NCI-H82 (cell line): ENCODE results near the gene HOXB1.
"Not testable (repeated sequence)": the region's sequence is repeated elsewhere in the genome, so short reads cannot be mapped to it uniquely, and the experiment has no call there.

Experiments used
- DNase-seq: peaks from one replicate; lab custom pipeline; 2025; lab: John Stamatoyannopoulos, UW

Gene HOXB1

DNA sequence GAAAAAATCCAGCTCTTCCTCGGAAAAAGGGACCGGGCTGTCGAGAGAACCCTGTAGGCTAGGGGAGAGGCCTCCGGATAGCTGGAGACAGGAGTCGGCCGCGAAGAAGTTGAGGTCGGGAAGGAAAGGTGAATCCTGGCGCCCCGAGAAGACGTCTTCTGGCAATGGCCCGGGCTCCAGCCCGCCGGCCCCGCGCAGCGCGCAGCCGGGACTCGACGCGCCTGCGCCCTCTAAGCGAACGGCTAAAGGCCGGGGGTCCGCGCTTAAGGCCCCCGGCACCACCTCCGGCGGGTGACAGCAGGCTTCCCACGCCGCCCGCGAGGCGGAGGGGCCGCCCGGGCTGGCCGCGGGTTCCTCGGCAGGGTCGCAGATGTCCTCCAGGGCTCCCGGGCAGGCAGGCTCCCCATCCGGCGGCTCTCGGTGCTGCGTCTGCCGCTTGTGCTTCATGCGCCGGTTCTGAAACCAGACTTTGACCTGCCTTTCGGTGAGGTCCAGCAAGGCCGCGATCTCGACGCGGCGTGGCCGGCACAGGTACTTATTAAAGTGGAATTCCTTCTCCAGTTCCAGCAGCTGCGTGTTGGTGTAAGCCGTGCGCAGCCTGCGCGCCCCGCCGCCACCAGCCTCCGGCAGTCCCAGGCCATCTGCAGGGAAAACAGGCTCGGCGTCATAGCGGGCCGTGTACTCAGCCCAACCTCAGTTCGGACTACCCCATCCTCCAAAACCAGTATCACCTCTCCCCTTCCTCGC, 12.5 kb upstream of the HOXB1 start:
- DNase-seq, result no peak

DNA sequence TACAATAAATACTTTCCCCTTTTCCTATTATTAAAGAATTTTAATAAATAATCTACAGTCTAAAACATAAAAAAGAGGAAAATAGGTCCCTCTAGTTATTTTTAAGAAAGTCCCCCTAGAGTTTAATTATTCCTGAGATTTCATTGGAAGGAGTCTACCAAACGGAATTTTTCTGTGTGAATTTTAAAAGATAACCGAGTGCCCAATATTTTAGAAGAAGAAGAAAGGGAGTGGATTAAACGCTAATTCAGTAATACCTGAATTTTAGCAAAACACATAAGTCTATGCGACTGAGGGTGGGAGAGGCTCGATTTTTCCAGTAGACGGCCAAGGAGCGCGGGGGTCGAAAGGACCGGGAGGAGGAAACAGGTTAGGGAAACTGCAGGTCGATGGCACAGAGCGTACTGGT, 11.9 kb upstream of the HOXB1 start:
- no peak for DNase-seq

DNA sequence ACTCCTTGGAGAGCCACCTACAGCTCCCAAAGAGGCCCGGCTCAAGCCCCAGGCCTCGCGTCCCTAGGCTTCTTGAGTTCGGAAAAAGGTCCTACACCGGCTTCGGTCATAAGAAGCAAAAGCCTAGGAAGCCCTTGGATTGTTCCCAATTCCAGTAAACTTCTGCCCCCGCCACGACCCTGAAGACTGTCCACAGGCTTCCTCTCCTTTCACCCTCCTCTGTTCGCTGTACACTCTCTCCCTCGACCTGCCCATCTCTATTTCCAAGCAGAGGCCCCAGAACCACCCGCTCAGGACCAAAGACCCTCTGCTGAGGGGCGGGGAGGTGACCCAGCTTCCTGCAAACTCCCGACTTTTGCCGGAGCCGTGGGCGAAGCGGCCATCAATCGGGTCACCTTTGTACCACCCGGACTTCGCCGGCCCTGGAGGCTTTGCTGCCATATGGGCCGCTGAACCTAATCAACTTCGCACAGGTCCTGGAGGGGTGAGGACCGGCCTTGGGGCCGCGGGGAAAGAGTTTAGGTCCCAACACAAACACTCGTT, 11.4 kb upstream of the HOXB1 start:
- DNase-seq, result no peak

DNA sequence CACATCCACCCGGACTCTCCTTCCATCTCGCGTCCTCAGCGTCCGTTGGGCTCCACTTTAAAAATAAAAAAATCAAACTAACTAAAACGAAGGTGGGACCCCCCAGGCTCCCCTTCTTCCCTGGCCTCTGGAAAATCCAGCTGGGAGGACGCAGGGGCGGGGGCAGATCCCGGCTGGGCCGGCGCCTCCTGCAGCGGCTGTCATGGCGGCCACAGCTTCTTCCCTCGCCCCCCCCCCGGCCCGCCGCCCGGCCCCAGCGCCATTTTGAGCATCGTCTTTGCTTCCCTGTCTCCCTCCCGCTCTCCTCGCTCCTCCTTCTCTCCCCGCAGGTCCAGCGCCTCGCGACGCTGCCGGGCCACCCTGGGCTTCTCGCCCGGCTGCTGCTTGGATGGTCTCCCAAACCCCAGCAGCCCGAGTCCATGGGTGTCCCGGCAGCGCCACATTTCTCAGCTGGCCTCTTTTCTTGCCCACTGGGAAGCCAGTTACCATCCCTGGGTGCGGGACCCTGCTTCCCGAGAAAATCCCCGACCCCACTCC, 10.8 kb upstream of the HOXB1 start:
- no peak for DNase-seq

DNA sequence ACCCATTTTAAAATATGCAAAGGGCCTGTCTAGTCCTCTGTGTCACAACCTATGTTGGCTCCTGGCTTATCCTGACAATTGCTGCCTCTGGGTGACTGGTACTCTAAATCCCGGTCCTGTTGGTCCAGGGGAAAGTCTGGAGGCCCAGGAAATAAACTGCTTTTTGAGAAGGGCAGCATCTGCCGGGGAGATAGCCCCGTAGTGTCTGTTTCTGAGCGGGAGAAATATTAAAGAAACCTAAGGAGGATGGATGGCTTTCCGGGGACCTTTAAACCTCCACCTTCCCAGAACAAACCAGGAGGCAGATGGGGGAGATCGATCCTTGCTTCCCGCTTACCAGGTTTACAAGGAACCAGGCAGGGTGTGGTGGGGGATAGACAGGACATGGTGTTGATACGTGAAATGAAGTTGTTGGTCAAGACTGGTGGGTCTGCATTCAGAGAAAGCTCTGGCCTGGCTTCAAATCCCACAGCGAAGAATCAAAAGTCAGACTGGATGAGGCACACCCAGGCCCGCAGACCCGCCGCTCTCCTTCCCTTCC, 10.3 kb upstream of the HOXB1 start:
- DNase-seq, result no peak

DNA sequence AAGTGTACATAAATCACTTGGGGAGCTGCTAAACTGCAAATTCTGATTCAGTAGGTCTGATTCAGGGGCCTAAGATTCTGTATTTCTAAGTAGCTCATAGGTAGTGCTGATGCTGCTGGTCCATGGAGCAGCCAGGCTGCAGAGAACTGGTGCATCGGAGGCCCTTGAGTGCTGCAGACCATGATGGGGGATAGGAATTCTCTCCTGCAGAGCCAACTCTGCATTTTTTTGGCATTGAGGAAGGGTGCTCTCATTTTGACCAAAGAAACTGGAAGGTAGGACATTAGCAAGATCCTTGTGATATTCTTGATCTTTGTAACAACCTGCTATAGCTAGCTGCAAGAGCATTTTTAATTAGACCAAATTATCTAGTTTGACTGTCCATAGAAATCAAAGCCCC, 9.4 kb upstream of the HOXB1 start:
- DNase-seq, result no peak

DNA sequence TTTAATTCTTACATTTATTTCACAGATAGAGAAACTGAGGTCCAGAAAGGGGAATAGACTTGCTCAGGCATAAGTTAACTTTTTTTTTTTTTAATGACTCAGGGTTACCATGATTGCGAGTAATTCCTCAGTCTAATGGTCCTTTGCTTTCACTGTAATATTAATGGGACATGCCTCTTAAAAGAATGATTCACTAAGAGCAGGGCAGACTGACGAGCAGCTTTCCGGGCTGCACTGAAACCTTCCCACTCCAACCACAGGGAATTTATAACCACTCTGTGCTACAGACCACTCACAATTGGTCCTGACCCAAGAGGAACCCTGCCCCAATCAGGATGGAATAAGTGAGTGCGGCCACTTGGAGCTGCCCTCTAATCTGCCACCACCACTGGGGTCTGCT, 8.4 kb upstream of the HOXB1 start:
- DNase-seq, result no peak

DNA sequence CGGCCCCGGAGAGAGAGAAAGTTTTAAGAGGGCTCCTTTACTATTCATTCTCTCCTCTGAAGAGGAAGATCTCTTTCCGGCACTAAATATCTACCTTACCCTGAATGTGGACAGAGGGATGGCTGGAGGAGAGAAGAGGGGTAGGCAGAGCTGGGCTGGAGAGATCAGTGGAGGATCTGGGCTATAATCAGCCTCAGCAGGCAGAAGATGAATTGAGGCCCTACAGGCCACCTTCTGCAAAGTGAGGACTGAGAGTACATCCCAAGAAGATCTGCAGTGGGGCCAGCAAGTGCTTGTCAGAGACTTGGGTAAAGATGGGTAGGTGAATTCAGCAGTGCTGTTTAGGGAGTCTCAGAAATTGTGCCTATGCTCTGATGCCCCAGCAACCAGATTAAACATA, 6.5 kb upstream of the HOXB1 start:
- DNase-seq, result no peak

DNA sequence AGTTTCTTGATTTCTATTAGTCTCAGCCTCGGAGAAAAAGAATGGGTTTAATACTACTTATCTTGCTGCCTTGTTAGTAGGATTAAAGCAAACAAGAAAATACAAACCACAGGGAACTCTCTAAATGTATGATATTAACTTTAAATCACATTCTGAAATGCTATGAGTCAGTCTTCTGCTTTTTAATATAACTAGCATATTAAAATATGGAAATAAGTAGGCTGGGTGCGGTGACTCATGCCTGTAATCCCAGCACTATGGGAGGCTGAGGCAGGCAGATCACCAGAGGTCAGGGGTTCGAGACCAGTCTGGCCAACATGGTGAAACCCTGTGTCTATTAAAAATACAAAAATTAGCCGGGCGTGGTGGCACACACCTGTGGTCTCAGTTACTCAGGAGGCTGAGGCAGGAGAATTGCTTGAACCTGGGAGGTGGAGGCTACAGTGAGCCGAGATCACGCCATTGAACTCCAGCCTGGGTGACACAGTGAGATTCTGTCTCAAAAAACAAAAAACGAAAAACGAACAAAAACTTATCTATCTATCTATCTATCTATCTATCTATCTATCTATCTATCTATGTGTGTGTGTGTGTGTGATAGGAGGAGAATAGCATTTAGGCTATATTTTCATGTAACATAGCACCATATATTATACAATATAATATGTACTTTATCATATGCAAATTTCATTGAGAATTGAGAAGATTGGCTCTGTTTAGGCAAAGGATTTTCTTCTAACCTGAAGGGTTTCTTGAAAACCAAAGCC, 5.2 kb upstream of the HOXB1 start:
- DNase-seq, result not testable (repeated sequence)

DNA sequence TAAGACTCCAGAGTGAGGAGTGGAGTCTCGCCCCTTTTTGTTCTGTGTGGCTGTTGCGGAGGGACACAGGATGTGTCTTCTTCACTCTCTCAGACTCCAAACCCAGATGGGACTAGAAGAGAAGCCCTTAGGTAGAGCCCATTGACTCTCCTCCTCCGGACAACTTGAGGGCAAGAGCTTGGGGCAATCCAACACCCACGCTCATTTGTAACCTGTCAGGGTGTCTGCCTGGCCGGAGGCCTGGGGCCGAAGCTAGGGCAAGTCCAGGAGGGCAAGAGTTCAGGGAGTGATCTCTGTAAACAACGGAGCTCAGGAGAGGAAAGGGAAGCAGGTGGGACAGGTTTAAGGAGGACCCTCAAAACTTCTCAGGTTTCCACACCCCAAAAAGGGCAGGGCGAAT, 1.4 kb upstream of the HOXB1 start:
- DNase-seq, result no peak

DNA sequence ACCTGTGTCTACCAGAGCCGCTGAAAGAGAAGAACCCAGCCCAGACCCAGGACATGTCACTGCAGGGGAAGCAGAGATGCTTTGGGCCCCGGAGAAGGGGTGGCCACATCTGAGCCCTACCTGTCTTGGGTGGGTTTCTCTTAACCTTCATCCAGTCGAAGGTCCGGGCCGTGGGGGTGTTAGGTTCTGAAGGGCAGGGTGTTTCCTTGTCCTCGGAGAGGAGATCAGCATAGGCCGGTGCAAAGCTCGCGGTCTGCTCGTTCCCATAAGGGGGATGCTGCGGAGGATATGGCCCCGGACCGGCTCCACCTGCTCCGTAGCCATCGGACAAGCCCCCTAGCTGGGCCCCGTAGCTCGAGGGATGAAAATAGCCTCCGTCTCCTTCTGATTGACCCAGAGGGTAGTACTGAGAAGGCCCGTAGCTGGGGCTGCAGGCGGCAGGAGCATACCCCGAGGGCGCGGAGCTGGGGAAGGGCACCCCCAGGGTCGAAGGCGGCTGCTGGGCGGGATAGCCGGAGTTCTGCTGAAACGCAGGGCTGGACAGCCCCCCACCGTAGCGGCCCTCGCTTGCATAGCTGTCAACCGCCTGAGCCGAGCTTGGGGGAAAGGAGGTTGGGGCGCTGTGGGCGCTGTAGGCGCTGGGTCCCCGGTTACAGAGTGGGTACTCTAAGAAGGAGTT, 464 bp downstream of the HOXB1 start:
- DNase-seq, result no peak

DNA sequence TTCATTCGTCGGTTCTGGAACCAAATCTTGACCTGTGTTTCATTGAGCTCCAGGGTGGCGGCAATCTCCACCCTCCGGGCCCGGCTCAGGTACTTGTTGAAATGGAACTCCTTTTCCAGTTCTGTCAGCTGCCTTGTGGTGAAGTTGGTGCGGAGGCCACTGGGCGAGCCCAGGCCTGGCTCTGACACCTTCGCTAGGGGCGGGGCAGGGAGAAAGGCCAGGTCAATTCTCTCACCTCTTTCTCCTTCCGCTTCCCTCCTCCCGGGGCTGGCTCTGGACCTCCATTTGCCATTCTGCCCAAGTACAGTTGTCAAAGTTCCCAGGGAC, 1.2 kb downstream of the HOXB1 start:
- no peak for DNase-seq

DNA sequence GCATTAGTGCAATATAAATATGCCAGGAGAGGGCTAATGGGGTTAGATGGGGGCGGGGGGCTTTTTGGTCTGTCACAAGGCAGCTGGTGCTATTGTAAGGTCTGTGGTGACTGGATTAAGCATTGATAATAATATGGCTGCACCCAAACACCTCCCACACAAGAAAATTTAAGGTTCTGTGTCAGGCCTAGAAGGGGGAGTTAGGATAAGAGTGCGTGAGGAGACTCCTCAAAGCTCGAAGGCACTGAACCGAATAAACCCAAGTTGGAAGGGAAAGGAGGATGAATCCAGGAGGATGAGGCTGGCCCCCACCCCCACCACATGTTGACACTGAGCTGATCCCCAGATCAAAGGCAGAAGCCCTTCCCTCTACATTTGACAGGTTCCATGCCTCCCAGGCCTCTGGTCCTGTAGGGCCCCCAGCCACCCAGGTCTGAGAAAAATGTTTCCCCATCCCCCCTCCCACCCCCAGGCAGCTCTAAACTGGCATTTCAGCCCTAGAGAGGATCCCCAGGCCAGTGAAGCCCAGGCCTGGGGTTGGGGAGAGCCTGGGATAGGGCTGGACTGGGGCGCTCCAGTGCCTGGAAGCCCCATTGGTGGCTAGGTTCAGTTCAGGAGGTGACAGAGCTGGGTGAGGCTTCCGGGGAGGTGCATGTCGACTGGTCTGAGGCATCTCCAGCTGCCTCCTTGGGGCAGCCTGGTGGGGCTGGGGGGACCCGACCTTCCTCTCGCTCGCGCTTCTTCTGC, 1.7 kb downstream of the HOXB1 start:
- DNase-seq, result no peak

DNA sequence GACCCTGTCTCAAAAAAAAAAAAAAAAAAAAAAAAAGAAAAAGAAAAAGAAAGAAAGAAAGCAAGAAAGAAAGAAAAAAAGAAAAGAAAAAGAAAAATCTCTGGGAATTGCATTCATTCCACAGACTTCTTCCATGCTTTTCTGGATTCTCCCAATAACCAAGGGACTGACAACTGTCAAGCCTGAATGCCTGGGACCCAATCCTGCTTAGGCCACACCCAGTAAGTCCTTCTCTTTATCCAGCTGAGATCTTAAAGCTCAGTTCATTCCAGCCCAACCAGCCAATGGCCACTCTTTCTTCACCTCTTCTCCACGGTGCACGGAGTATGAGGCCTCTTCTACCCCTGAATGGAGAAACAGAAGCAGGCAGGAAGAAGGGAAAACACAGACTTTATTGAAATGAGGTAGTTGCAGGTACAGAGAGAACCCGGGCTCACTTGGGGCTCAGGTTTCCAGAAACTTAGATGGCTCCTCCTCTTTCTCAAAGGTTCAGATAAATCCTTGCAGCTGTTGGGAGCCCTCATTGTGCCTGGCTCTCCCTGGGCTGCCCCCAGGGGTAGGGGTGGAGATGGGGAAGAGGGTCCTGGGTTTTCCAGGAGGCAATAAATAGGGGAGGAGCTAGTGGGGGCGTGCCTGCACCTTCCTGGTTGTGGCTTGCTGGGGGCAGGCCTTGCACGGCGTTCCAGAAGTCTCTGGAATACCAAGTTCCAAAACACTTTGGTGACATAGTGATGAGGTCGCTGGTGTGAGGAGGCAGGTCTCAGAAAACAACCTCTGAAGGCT, 2.5 kb downstream of the HOXB1 start:
- DNase-seq, result no peak

DNA sequence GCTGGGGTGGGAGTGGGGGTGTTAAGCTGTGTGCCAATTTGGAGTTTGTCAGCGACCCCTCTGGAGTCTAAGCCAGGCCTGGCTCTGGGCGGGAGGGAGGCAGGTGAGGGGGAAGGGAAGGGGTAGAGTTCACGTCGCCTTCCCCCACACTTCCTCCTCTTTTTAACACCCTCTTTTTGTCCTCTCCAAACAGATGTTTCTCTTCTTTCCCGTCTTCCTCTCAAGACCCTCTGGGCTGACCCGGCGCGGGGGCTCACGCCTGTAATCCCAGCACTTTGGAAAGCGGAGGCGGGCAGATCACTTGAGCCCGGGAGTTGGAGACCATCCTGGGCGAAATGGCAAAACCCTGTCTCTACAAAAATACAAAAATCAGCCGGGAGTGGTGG, 3.3 kb downstream of the HOXB1 start:
- DNase-seq, result no peak

DNA sequence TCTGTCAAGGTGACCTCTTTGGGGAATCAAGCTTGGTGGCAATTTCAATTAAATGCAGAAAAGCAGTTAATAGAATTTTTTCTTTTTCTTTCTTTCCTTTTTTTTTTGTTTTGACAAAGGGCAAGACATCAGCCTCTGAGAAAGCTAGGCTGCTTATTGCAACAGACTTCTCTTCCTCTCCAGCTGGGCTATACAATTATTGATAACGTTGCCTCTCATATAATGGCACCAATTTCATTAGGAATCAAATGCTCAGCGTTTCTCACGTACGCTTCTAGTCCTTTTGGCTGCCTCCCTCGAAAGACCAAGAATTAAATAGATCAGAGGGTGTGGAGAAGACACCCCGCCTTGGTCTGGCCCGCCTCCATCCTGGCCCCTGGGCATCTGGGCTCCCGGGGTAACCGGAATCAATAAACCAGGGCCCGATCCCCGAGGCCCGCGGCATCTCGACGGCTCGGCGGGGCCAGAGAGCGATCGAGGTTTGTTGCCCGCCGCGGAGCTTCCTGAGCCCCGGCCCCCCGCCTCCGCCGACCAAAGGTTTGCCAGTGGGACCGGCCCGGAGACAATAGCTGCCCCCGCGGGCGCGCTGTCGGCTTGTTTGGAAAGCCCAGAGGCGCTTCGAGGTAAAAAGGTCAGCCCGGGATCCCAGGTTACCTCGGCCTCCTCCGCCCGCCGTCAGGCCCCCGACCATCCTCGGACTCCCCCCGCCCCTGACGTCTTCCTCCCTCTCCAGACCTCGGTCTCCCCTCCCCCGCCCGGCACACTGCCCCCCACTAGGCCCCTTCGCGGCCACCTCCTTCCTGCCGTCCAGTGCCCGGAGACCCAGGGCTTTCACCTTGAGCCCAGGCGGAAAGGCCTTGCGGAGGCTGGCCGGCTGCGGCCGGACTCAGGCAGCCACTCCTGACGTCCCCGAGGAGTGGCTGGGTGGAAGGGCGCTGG, 3.9 kb downstream of the HOXB1 start:
- DNase-seq, result no peak

DNA sequence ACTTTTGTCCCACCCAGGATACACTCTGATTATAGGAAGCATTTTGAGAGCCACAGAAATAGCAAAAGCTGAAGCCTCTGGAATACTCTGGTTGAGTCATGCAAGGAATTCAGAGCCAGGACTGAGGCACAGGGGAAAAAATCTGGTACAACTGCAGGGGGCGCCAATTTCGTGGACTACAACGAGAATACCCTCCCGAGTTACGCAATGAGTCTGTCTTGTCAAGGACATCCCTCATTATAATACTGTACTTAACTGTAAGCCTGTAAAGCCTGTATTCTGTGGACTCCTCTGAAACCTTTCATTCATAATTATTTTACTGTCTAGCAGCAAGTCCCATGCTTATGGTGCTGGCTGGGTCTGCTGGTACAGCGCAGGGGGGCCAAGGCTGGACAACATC, 7.8 kb downstream of the HOXB1 start:
- DNase-seq, result no peak

DNA sequence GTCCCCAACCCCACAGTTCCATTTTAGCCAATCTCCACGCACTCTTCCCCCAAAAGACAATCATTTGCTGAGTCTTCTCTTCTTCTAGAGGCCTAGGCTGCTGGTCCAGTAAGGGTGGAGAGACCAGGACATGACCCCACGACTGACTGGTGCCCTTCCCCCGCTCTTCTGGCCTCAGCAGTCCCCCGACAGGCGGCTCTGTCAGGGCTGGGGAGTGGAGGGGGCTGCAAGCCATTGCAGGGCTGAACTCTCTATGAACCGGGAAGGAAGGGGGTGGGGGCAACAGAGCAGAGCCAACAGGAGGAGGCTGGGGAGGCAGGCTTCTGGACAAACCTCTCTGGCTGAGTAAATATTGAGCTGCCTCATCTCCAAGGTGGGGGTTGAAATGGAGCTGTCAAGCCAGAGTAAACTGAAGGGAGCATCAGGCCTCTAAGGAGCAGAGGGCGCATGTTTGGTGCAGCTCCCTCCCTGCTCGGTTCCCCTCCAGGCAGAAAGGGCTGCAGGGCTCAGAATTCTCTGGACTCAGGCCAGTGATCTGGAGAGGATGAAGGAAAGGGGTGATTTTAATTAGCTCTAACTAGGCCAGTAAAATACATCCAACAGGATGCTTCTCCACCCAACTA, 8.7 kb downstream of the HOXB1 start:
- no peak for DNase-seq

DNA sequence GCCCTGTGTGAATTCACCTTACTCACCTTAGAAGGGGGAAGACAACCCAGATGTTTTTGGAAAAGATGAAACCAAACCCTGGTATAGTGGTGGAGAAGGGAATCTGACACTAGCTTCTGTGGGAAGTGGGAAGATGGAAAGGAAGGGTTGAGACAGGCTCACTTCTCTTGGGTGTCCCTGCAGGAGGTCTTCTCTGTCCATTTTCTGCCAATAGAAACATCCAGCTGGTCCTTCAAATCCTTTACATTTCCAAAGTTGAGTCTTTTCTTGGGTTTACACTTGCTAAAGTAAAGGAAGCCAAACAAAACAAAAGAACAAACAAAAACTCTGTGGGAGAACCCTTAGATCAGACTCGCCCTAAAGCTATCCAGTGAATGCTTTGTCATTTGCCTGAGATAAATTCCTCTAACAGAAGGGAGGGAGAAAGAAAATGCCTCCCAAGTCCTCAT, 10.2 kb downstream of the HOXB1 start:
- no peak for DNase-seq
